GOT3 (cell line): ENCODE results near the gene EGFL7.

Experiments
- DNase-seq: peaks from one replicate; lab custom pipeline; 2025; ENCODE audit warnings: mixed read lengths; lab: John Stamatoyannopoulos, UW

The EGFL7 gene

GRCh38 chr9:136686794-136687711, 24.3 kb downstream of the EGFL7 start, which contains the start of gene AGPAT2:
Gene AGPAT2, minus strand, starts transcription at chr9:136687457. Its CDS starts 100 bp downstream, at chr9:136687357.
- DNase-seq, result no peak

- no peak for DNase-seq
Observed at GRCh38 chr9:136687721-136688223, 25.1 kb downstream of the EGFL7 start.

GRCh38 chr9:136688274-136689107, 25.8 kb downstream of the EGFL7 start:
- DNase-seq, result no peak

- DNase-seq, result no peak
Observed at GRCh38 chr9:136689108-136689460, 26.4 kb downstream of the EGFL7 start.

DNA sequence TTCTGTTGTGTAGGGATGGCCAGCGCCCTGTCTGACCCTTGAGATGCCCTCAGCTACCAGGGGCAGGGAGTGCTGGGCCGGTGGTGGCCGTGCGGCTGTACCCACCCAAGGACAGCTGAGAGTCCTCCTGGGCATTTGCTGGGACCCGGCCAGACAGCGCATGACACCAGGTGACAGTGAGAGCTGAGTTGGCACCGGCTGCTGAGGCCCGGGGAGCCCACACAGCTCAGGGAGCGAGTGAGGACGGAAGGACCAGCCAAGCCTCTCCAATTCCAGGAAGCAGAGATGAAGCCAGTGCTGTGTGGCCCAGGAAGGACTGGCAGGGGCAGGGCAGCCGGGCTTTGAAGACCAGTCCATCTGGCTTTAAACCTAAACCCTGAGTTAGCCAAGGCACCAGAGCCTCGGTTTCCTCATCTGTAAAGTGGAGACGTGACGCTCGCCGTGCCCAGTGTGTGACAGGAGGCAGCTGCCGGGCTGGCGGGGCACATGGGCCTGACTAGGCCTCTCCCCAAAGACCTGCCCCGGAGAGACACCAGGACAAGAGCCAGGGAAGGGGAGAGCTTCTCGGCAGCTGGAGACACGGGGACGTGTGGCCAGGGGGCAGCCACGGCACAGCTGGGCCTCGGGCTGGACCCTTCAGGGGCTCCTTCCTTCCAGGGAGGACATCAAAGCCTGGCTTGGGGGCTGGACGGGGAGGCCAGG, 27.5 kb downstream of the EGFL7 start:
- DNase-seq, result no peak

DNA sequence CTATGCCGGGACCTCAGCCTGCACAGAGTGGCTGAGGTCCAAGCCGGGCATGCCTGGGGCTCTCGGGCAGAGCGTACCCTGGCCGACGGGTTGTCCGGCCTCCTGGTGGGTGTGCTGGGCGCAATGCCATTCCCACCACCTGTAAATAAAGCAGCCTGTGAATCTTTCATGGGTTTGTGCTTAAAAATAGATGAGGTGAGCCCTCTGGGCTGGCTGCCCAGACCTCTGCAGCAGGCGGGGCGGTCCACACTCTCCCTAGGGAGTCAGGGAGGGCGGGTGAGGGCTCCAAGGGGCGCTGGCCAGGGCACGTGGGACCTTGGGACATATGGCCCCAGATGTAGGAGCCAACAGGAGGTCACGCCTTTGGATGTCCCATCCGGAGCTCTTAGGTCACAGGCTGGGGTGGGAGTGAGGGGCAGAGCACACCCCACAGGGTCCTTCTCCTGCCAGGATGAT, 28.1 kb downstream of the EGFL7 start:
- DNase-seq, result no peak

DNA sequence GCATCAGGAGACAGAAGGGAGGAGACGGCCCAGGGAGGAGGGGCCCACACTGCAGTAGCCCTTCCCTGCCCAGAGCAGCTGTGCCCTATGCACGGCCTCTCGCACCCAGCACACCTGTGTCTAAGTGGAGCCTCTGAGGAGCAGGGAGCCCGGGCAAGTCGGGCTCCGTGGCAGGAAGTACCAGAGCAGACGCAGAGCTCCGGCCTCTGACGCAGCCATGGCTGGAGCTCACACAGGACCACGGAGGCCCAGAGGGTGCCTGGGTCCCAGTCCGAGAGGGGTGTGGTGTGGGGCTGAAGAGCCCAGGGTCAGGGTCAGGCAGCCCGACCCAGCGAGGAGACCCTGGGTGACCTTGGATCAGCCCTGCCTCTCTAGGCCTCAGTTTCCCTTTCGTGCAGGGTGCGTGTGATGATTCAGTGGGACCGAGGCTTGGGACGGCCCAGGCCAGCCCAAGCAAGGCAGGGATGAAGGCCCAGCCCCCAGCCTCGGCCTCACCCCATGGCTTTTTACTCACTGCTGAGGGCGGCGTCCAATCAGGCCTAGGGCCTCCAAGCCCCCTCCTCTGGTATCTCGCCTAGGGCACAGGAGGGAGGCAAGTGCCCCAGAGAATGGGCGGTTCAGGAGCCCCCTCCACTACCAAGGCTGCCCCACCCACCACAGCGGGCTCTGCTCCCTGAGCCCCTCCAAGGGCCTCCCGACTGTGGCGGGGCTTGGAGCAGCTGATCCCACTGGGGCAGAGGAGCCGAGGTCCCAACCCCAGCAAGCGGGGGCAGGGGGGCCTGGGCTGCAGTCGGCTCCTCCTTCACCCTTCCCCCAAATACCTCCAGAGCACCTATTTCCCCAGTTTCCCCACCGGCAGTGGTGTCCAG, 28.8 kb downstream of the EGFL7 start:
- no peak for DNase-seq

DNA sequence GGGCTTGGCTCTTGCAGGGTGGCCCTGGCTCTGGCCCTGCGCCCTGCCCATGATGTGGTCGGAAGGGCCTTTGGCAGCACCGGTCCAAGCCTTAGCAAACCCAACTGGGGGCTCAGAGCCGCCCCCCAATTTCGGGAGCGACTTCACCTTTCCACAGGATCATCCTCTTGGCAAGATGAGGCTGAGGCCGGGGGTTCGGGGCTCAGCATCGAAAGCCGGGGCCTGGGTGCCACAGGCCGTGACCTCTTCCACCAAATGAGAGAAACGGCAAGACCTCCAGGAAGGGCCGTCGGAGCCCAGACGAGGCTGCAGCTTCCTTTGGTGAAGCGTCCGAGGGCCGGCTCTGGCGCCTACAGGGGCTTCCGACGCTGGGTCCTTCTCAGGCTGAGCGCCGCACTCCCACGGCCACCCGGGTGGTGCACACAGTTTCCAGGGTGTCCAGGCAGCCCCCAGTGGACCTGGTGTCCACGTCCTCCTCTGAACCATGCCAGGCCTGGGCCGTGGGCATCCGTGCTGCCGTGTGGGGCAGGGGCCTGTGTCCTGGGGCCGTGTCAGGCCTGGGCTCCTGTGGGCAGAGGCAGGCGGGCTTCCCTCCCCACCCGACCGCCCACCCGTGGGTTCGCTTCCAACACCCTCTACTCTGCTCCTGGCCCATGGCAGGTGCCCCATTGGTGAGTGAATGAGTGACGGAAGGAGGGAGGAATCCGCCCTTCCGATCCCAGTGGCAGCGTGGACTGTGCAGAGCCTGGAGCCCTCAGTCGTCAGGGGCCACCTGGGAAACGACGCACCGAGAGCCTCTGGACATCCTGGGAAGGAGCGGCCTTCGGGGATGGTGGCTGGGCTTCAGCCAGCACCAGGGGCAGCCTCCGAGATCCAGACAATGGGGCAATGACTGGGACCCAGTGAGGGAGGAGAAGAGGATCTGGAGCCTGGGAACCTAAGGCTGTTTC, 29.7 kb downstream of the EGFL7 start:
- DNase-seq, result no peak

DNA sequence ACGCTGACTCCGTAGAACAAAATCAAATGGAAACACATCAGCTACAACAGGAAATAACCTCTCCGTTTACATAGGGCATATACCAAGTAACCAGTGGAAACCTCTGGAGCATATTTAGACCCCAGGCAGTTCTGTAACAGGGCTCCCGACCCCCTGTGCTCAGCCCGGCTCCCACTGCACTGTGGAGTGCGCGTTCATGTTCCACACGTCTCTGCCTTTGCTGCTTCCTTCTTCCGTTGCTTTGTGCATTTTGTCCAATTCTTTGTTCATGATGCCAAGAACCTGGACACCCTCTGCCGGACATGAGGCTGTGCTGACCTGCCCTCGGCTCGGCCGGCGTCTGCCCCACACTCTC, 30.4 kb downstream of the EGFL7 start:
- DNase-seq, result no peak

GRCh38 chr9:136693490-136694162, 30.9 kb downstream of the EGFL7 start:
- DNase-seq, result no peak

GRCh38 chr9:136694163-136694871, 31.6 kb downstream of the EGFL7 start:
- no peak for DNase-seq

GRCh38 chr9:136694872-136695247, 32.1 kb downstream of the EGFL7 start:
- DNase-seq, result no peak

GRCh38 chr9:136695435-136695895, 32.7 kb downstream of the EGFL7 start:
- DNase-seq, result no peak

DNA sequence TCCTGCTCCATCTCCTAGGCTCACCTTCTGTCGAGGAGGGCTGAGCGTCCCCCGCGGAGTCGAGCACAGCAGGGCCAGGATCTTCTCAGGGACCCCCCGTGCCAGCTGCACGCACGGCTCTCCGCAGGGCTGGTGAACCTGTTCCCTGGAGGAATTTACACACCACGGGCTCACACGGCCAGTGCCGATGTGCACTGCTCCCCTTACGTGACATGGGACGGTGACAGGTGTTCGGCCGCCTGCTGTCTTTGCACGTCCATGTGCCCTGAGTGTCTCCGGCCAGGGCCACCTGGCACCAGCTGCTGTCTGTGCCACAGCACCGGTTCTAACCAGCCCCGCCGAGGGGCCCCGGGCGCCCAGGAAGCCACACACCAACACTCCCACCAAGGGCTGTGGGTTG, 33.2 kb downstream of the EGFL7 start:
- no peak for DNase-seq

DNA sequence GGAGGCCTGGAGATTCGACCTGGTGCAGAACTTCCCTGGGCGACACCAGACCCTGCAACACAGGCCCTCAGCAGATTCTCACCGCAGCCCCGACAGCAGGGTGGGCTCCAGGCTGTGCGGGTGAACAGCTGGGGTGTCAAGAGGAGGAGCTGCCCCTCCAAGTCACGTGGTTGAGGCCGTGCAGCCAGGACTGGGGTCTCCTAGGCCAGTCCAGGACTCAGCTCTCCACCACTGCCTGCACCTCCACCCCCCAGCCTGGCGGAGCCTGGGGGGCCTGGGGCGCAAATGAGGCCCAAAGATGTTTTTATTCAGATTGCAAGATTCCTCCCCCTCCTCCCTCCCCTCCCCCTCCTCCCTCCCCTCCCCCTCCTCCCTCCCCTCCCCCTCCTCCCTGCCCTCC, 33.8 kb downstream of the EGFL7 start:
- no peak for DNase-seq

DNA sequence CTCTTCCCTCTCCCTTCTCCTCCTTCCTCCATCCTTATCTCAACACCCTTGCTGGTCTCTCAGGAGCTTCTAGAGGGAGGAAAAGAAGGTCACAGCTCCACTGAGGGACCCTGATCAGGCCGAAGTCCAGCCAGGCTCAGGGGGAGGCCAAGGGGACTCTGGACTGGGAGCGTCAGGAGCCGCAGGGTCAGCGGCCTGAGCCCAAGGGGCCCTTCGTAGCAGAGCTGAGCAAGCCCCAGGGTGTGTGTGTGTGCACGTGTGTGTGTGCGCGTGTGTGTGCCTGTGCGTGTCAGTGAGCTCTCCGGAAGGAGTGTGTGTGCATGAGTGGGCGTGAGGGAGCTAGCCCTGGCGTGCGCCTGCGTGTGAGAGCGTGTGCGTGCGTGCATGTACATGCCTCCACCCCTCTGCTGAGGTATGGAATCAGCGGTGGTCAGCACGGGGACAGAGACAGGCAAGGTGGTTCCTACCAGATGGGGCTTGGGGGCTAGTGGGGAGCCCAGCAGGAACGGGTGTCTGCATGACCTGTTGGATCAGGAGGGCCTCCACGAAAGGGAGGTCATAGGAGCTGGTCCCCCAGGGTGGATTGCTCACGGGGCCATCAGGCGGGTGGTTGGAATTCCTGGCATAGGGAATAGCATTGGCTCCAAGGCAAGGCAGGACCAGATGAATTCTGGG, 34.6 kb downstream of the EGFL7 start:
- DNase-seq, result no peak

- DNase-seq, result no peak
Observed at GRCh38 chr9:136697821-136698526, 35.3 kb downstream of the EGFL7 start.
